ENCODE results near the gene PPP2R3A. TPM values are rescaled to one million over a fixed set of nuclear protein-coding genes. Genes with fewer than 3 reads are reported as not detected.
"Not testable (repeated sequence)": the region's sequence is repeated elsewhere in the genome, so short reads cannot be mapped to it uniquely, and the experiment has no call there.

Gene PPP2R3A
- total RNA-seq, 8 experiments from 2014 or later: 5.7 to 23.5 (median 18.8) TPM

DNA sequence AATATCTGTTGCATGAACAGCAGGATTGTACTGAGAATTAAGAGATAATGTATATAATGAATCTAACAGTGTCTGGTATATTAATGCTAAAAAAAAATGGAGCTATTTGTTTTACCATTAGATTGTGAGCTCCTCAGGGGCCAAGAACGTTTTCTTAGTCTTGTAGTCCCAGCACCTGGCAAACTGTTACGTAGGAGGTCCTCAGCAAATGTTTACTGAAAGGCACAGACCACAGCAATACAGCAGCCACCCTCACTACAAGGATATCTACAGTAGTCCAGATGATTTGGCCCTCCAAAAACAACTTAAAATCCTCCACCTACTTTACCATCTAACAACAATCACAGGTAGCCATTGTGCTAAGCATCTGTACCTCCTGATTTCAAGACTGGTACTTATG, 170.9 kb downstream of the PPP2R3A start:
- Histone ChIP-seq H3K27ac (no peak overlapping the region), H3K4me3 (no peak overlapping the region), H3K4me1 (replicated peaks in 1 of 2) (no peaks in the 10 kb centered on the region)
- in situ Hi-C loops (cut with MboI; ENCODE audit: low pct_unique_long_range_greater_than_20kb in 2 of 9, low sequenced_read_pairs in 9 of 9, unreplicated experiment in 9 of 9): no loop called here
- 40 to 93% (median 67%) methylated on average over 1 to 2 of the region's 2 CpGs; no CpG with 5 or more reads in 4 of the 10 experiments for WGBS, 10 experiments
- peak in 1 of 8 experiments; percentile 27 for ATAC-seq (replicated peaks in 6 of 8)

- H3K4me3 ChIP-seq: no peak overlapping the region
- no peaks in the 10 kb centered on the region for H3K4me1 ChIP-seq (replicated peaks in 1 of 2)
- in situ Hi-C loops (cut with MboI; ENCODE audit: low pct_unique_long_range_greater_than_20kb in 2 of 9, low sequenced_read_pairs in 9 of 9, unreplicated experiment in 9 of 9): no loop called here
- no peak for ATAC-seq (replicated peaks in 6 of 8)
- no peak overlapping the region for H3K27ac ChIP-seq
Observed at GRCh38 chr3:136141291-136141785, 175.8 kb downstream of the PPP2R3A start.

GRCh38 chr3:136141891-136142290, 176.4 kb downstream of the PPP2R3A start:
- no peaks in the 10 kb centered on the region for H3K4me1 ChIP-seq (replicated peaks in 1 of 2)
- ATAC-seq (replicated peaks in 6 of 8): no peak
- 0 to 100% (median 93%) methylated on average over 1 to 4 of the region's 4 CpGs; no CpG with 5 or more reads in 1 of the 10 experiments for WGBS, 10 experiments
- no peak overlapping the region for H3K27ac ChIP-seq
- no peak overlapping the region for H3K4me3 ChIP-seq
- in situ Hi-C loops (cut with MboI; ENCODE audit: low pct_unique_long_range_greater_than_20kb in 2 of 9, low sequenced_read_pairs in 9 of 9, unreplicated experiment in 9 of 9): no loop called here

DNA sequence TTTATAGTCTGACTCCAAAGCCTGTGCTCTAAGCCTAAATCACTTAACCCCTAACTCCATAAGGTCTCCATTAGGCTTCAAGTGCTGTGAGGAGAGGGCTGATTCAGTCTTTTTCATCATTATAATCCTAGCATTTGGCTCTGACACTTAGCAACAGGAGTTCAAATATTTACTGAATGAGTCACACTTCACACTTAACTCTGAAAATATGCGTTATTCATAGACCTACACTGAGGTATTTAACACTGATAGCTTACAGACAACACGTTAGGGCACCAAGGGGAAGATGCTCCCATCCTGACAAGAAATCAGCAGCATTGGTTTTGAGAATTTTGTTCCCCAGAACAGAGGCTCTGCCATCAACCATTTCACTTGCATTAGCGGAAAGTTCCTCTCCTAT, 177.1 kb downstream of the PPP2R3A start:
- in situ Hi-C loops (cut with MboI; ENCODE audit: low pct_unique_long_range_greater_than_20kb in 2 of 9, low sequenced_read_pairs in 9 of 9, unreplicated experiment in 9 of 9): no loop called here

GRCh38 chr3:136144397-136144796, 178.9 kb downstream of the PPP2R3A start:
- ATAC-seq (replicated peaks in 6 of 8); H3K4me1 ChIP-seq (replicated peaks in 1 of 2); H3K4me3 ChIP-seq; in situ Hi-C loops (cut with MboI; ENCODE audit: low pct_unique_long_range_greater_than_20kb in 2 of 9, low sequenced_read_pairs in 9 of 9, unreplicated experiment in 9 of 9); H3K27ac ChIP-seq: not testable (repeated sequence)
- WGBS, 10 experiments: 89 to 100% (median 98%) methylated on average over 1 to 4 of the region's 4 CpGs; no CpG with 5 or more reads in 4 of the 10 experiments

More for the DNA sequence above, 177.1 kb downstream of the PPP2R3A start:
- Histone ChIP-seq H3K27ac (no peak overlapping the region), H3K4me3 (no peak overlapping the region), H3K4me1 (replicated peaks in 1 of 2) (no peaks in the 10 kb centered on the region)
- peak; percentile 24 to 98 (median 88) for ATAC-seq (replicated peaks in 6 of 8)
- 0 to 100% (median 48%) methylated on average over 1 to 3 of the region's 3 CpGs; no CpG with 5 or more reads in 2 of the 10 experiments for WGBS, 10 experiments

GRCh38 chr3:136146981-136147729, 181.6 kb downstream of the PPP2R3A start:
- Histone ChIP-seq H3K27ac (no peak overlapping the region), H3K4me1 (replicated peaks in 1 of 2) (no peaks in the 10 kb centered on the region), H3K4me3 (no peak overlapping the region)
- ATAC-seq (replicated peaks in 6 of 8): no peak
- in situ Hi-C loops (cut with MboI; ENCODE audit: low pct_unique_long_range_greater_than_20kb in 2 of 9, low sequenced_read_pairs in 9 of 9, unreplicated experiment in 9 of 9): no loop called here
- WGBS, 10 experiments: 29 to 100% (median 95%) methylated on average over 1 to 5 of the region's 6 CpGs; no CpG with 5 or more reads in 2 of the 10 experiments

DNA sequence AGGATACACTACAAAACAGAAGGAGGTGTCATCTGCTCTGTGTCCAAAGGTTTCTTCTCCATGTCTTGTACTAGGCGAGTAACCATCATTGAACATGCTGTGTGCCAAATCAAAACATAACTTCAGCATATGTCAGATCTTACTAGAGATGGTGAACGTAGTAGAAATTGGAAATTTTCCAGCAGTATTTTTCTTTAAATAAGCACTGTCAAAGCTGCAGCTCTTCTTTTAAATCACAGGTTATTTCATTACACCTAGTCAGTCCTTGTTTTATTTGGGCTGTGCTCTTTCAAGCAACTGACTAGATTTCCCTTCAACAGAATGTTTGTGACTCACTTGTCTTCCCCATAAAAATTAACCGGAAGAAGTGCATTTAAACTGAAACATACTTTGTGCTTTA, 184.1 kb downstream of the PPP2R3A start:
- in situ Hi-C loops (cut with MboI; ENCODE audit: low pct_unique_long_range_greater_than_20kb in 2 of 9, low sequenced_read_pairs in 9 of 9, unreplicated experiment in 9 of 9): no loop called here
- Histone ChIP-seq H3K27ac (no peak overlapping the region), H3K4me3 (no peak overlapping the region), H3K4me1 (replicated peaks in 1 of 2) (no peaks in the 10 kb centered on the region)
- ATAC-seq (replicated peaks in 6 of 8): no peak
- 53 to 100% (median 88%) methylated on average over 2 to 3 of the region's 3 CpGs; no CpG with 5 or more reads in 1 of the 10 experiments for WGBS, 10 experiments

DNA sequence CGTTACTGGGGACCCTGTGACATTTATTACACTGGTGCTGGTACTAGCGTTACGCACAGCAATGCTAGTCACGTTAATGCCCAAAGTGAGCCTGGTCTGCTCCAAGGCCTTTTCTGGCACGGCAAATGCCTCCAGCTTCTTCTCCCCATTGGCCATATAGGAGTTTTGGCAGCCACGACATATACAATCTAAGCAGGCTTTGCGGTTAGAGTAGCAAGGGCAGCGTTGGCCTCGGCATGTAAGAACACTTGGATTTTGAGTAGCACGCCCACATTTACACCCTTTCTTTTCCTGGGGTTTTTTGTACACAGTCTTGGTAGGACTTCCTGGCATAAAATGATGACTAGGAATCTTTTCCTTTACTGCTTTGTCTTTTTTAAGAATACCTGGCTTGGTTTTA, 185.7 kb downstream of the PPP2R3A start:
- Histone ChIP-seq H3K4me3 (no peak overlapping the region), H3K27ac (no peak overlapping the region), H3K4me1 (replicated peaks in 1 of 2) (no peaks in the 10 kb centered on the region)
- WGBS, 10 experiments: 66 to 100% (median 96%) methylated on average over 1 to 9 of the region's 10 CpGs; no CpG with 5 or more reads in 3 of the 10 experiments
- in situ Hi-C loops (cut with MboI; ENCODE audit: low pct_unique_long_range_greater_than_20kb in 2 of 9, low sequenced_read_pairs in 9 of 9, unreplicated experiment in 9 of 9): no loop called here
- ATAC-seq (replicated peaks in 6 of 8): no peak

DNA sequence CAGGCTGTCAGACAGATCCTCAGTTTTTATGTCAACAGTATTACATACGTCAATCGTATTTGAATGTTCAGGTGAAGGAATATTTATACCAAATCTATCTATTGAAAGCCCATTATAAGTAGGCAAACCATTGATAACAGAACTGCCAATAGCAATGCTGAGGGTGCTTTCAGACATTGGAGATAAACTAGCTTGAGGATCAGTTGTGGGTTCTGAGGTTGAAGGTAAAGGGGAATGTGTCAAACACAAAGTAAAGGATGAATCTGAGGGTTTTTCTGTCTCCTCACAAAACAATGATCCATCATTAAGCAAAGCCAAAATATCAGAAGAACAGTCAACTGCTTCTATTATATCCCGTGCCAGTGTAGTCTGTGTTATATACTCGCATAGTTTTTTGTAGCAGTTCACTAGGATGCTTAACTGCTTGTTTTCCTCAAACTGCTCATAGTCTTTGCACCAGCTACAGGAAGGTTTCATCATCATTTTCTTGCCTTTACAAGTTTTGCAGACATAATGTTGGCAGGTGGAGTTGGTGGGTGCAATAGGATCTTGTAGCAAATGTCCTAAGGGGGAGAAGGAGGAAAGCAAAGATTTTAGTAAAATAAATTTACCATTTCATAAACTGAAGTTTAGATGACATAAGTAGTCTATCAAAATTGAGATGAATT, 186.8 kb downstream of the PPP2R3A start:
- WGBS, 10 experiments: 40 to 100% (median 93%) methylated on average over 1 to 4 of the region's 4 CpGs; no CpG with 5 or more reads in 4 of the 10 experiments
- no peak for ATAC-seq (replicated peaks in 6 of 8)
- H3K4me3 ChIP-seq: no peak overlapping the region
- in situ Hi-C loops (cut with MboI; ENCODE audit: low pct_unique_long_range_greater_than_20kb in 2 of 9, low sequenced_read_pairs in 9 of 9, unreplicated experiment in 9 of 9): no loop called here
- no peaks in the 10 kb centered on the region for H3K4me1 ChIP-seq (replicated peaks in 1 of 2)
- H3K27ac ChIP-seq: no peak overlapping the region

GRCh38 chr3:136152963-136153362, 187.4 kb downstream of the PPP2R3A start:
- 80 to 100% (median 97%) methylated on average over 1 to 4 of the region's 4 CpGs; no CpG with 5 or more reads in 1 of the 10 experiments for WGBS, 10 experiments
- ATAC-seq (replicated peaks in 6 of 8): no peak
- H3K4me1 ChIP-seq (replicated peaks in 1 of 2): no peaks in the 10 kb centered on the region
- H3K4me3 ChIP-seq: no peak overlapping the region
- in situ Hi-C loops (cut with MboI; ENCODE audit: low pct_unique_long_range_greater_than_20kb in 2 of 9, low sequenced_read_pairs in 9 of 9, unreplicated experiment in 9 of 9): no loop called here
- H3K27ac ChIP-seq: no peak overlapping the region

- in situ Hi-C loops (cut with MboI; ENCODE audit: low pct_unique_long_range_greater_than_20kb in 2 of 9, low sequenced_read_pairs in 9 of 9, unreplicated experiment in 9 of 9): no loop called here
- no peak overlapping the region for H3K27ac ChIP-seq
- ATAC-seq (replicated peaks in 6 of 8): no peak
- no peak overlapping the region for H3K4me3 ChIP-seq
- H3K4me1 ChIP-seq (replicated peaks in 1 of 2): peaks cover 0 to 3% of the 10 kb centered on the region in 2 donors
Observed at GRCh38 chr3:136161516-136161915, 196.0 kb downstream of the PPP2R3A start.

DNA sequence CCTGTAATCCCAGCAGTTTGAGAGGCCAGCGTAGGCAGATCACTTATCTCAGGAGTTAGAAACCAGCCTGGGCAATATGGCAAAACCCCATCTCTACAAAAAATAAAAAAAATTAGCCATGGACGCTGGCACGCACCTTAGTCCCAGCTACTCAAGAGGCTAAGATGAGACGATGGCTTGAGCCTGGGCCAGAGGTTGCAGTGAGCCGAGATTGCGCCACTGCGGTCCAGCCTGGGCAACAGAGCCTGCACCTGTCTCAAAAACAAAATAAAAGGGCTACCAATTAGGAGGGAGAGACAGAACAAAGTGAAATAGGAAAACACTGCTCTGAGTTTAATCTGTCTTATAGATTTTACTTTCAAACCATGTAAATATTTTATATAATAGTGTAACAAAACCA, 196.8 kb downstream of the PPP2R3A start:
- H3K4me3 ChIP-seq: no peak overlapping the region
- H3K27ac ChIP-seq: no peak overlapping the region
- no peak for ATAC-seq (replicated peaks in 6 of 8)
- WGBS, 10 experiments: 77 to 100% (median 97%) methylated on average over 1 to 7 of the region's 7 CpGs; no CpG with 5 or more reads in 4 of the 10 experiments
- in situ Hi-C loops (cut with MboI; ENCODE audit: low pct_unique_long_range_greater_than_20kb in 2 of 9, low sequenced_read_pairs in 9 of 9, unreplicated experiment in 9 of 9): no loop called here
- H3K4me1 ChIP-seq (replicated peaks in 1 of 2): peaks cover 0 to 6% of the 10 kb centered on the region in 2 donors

DNA sequence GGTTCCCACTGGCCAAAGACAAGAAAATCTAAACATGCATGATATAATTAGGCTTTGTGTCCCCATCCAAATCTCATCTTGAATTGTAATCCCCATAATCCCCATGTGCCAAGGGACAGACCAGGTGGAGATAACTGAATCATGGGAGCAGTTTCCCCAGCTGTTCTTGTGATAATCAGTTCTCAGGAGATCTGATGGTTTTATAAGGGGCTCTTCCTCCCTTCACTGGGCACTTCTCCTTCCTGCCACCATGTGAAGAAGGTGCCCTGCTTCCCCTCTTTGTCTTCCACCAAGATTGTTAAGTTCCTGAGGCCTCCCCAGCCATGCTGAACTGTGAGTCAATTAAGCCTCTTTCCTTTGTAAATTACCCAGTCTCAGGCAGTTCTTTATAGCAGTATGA, 198.1 kb downstream of the PPP2R3A start:
- in situ Hi-C loops (cut with MboI; ENCODE audit: low pct_unique_long_range_greater_than_20kb in 2 of 9, low sequenced_read_pairs in 9 of 9, unreplicated experiment in 9 of 9); H3K4me1 ChIP-seq (replicated peaks in 1 of 2); H3K27ac ChIP-seq; H3K4me3 ChIP-seq: not testable (repeated sequence)
- peak in 1 of 8 experiments; percentile 17 for ATAC-seq (replicated peaks in 6 of 8)
